Sigmoid colon (tissue), 7 donors: ENCODE results near the gene NDUFC1. TPM values are rescaled to one million over a fixed set of nuclear protein-coding genes. Genes with fewer than 3 reads are reported as not detected.
"Not testable (repeated sequence)": the region's sequence is repeated elsewhere in the genome, so short reads cannot be mapped to it uniquely, and the experiment has no call there.

Source experiments
- DNase-seq: peaks from one replicate; pipeline ENCODE4 v3.0.0-alpha.2; 2019
- H3K27ac ChIP-seq, 4 donors: fragments of 200-600 bp; sonication (generic); one replicate each; pipeline ENCODE4 v1.5.1; 2016 to 2019; ENCODE audit warnings: mild to moderate bottlenecking in 1 of 4
- H3K27me3 ChIP-seq, 3 donors: fragments of 200-600 bp; sonication (generic); one replicate each; pipeline ENCODE4 v1.5.1; 2019; ENCODE audit warnings: mild to moderate bottlenecking in 1 of 3
- H3K36me3 ChIP-seq, 4 donors: fragments of 200-600 bp; sonication (generic); one replicate each; pipeline ENCODE4 v1.5.1; 2016 to 2019
- H3K4me1 ChIP-seq, 4 donors: fragments of 200-600 bp; sonication (generic); one replicate each; pipeline ENCODE4 v1.5.1; 2017 to 2019
- H3K4me3 ChIP-seq, 4 donors: fragments of 200-600 bp; sonication (generic); one replicate each; pipeline ENCODE4 v1.5.1; 2017 to 2019; ENCODE audit warnings: mild to moderate bottlenecking in 2 of 4, moderate library complexity in 1 of 4
- H3K9me3 ChIP-seq, 4 donors: fragments of 200-600 bp in 3 of 4; sonication (generic) in 3 of 4; one replicate each; pipeline versions ENCODE4 v1.5.1 to v1.6.1; 2013 to 2019
- CTCF ChIP-seq, 4 experiments: fragments of 450-650 bp in 3 of 4; fragments of 200-600 bp in 1 of 4; IDR thresholded peaks; one replicate each; pipeline ENCODE4 v1.5.1; 2016 to 2019; ENCODE audit warnings: antibody characterized with exemption in 4 of 4, mild to moderate bottlenecking in 3 of 4, moderate library complexity in 2 of 4
- EP300 ChIP-seq, 4 donors: sonication (generic); formaldehyde crosslinking; IDR thresholded peaks; one replicate each; pipeline ENCODE4 v1.6.1; 2017; ENCODE audit warnings: antibody characterized with exemption in 4 of 4
- POLR2A ChIP-seq, 2 donors: fragments of 450-650 bp; IDR thresholded peaks; one replicate each; pipeline ENCODE4 v1.6.1; 2016; ENCODE audit warnings: antibody characterized with exemption in 2 of 2, mild to moderate bottlenecking in 2 of 2, moderate library complexity in 2 of 2
- POLR2AphosphoS5 ChIP-seq, 4 donors: sonication (generic); formaldehyde crosslinking; IDR thresholded peaks; one replicate each; pipeline ENCODE4 v1.6.1; 2017; ENCODE audit warnings: antibody characterized with exemption in 4 of 4
- WGBS, 2 donors: extraction: QIAGEN DNeasy Blood & Tissue Kit; methylation state at CpG; one replicate each; pipeline ENCODE4 v1.1.7; 2013; 5-methylcytosine and 5-hydroxymethylcytosine counted together
- intact Hi-C: fragments of 100-400 bp; cut with DNase I; formaldehyde crosslinking; loops from one replicate; pipeline ENCODE4 v1.15.1; 2023
- polyA plus RNA-seq, 3 donors: library from polyadenylated mRNA; stranded (reverse); fragments of 200-250 nt; gene quantifications; one replicate each; pipeline ENCODE4 v1.2.3, GENCODE V29; 2013
- total RNA-seq, 4 donors: library from RNA; depleted of rRNA; stranded (reverse); fragments of >200 nt; gene quantifications; one replicate each; pipeline ENCODE4 v1.1.0, GENCODE V29; 2016
- donor health status: healthy with polysubstance abuse.
- donor health status: Bipolar disorder and iron deficiency.
- donor health status: healthy.

Gene NDUFC1
- total and polyA plus RNA-seq, 7 donors: 17.4 to 216 (median 45.4) TPM

GRCh38 chr4:139266583-139267257 lies 35.6 kb downstream of the NDUFC1 start:
- 11 to 12% methylated on average over 14 of the region's 14 CpGs for WGBS, 2 donors
- TF ChIP-seq POLR2AphosphoS5 (IDR thresholded peaks at IDR 0.05) (peak in 2 of 4 donors; percentile 25 to 52), POLR2A (IDR thresholded peaks at IDR 0.05) (no peak)
- Histone ChIP-seq H3K27ac (peak overlapping the region; percentile 34 to 76 (median 65)), H3K36me3 (no peaks in the 10 kb centered on the region), H3K4me1 (peaks cover 0 to 15% (median 12%) of the 10 kb centered on the region in 4 donors), H3K4me3 (peak overlapping the region; percentile 21 to 52 (median 46)), H3K27me3 (no peaks in the 10 kb centered on the region), H3K9me3 (no peaks in the 10 kb centered on the region)
- intact Hi-C loops: loop anchor here (2.0 kb wide), 1 partner anchor 38 kb away; no protein-coding TSS in a partner anchor
- DNase-seq: peak; percentile 90

GRCh38 chr4:139266208-139266582 lies 36.1 kb downstream of the NDUFC1 start:
- peaks cover 0 to 15% (median 12%) of the 10 kb centered on the region in 4 donors for H3K4me1 ChIP-seq
- no peaks in the 10 kb centered on the region for H3K27me3 ChIP-seq
- TF ChIP-seq POLR2AphosphoS5 (IDR thresholded peaks at IDR 0.05) (no peak), POLR2A (IDR thresholded peaks at IDR 0.05) (no peak), EP300 (IDR thresholded peaks at IDR 0.05) (no peak), CTCF (IDR thresholded peaks at IDR 0.05) (no peak)
- intact Hi-C loops: loop anchor here (2.0 kb wide), 1 partner anchor 37 kb away; no protein-coding TSS in a partner anchor
- H3K36me3 ChIP-seq: no peaks in the 10 kb centered on the region
- peak overlapping the region; percentile 34 to 76 (median 65) for H3K27ac ChIP-seq
- WGBS, 2 donors: 4% methylated on average over 1 of the region's 1 CpG
- no peak for DNase-seq
- H3K9me3 ChIP-seq: no peaks in the 10 kb centered on the region
- peak overlapping the region; percentile 21 to 52 (median 46) for H3K4me3 ChIP-seq

- H3K9me3 ChIP-seq: no peaks in the 10 kb centered on the region
- 50 to 56% methylated on average over 3 of the region's 3 CpGs for WGBS, 2 donors
- intact Hi-C loops: loop anchor here (2.0 kb wide), 1 partner anchor 37 kb away; no protein-coding TSS in a partner anchor
- H3K27ac ChIP-seq: no peak overlapping the region
- H3K36me3 ChIP-seq: no peaks in the 10 kb centered on the region
- no peak for TF ChIP-seq CTCF (IDR thresholded peaks at IDR 0.05)
- no peak for TF ChIP-seq EP300 (IDR thresholded peaks at IDR 0.05)
- TF ChIP-seq POLR2AphosphoS5 (IDR thresholded peaks at IDR 0.05): no peak
- TF ChIP-seq POLR2A (IDR thresholded peaks at IDR 0.05): no peak
- H3K4me1 ChIP-seq: peaks cover 0 to 15% (median 12%) of the 10 kb centered on the region in 4 donors
- H3K27me3 ChIP-seq: no peaks in the 10 kb centered on the region
- no peak for DNase-seq
- H3K4me3 ChIP-seq: no peak overlapping the region
Observed at GRCh38 chr4:139265654-139266053, 36.6 kb downstream of the NDUFC1 start.

- Histone ChIP-seq H3K4me3 (no peak overlapping the region), H3K27me3 (no peaks in the 10 kb centered on the region), H3K9me3 (no peaks in the 10 kb centered on the region), H3K27ac (no peak overlapping the region), H3K4me1 (no peaks in the 10 kb centered on the region), H3K36me3 (no peaks in the 10 kb centered on the region)
- no peak for DNase-seq
- 71 to 78% methylated on average over 2 of the region's 2 CpGs for WGBS, 2 donors
- TF ChIP-seq POLR2A (IDR thresholded peaks at IDR 0.05) (no peak), POLR2AphosphoS5 (IDR thresholded peaks at IDR 0.05) (no peak), EP300 (IDR thresholded peaks at IDR 0.05) (no peak), CTCF (IDR thresholded peaks at IDR 0.05) (no peak)
- intact Hi-C loops: no loop called here
Observed at GRCh38 chr4:139256349-139256748, 45.9 kb downstream of the NDUFC1 start.

- H3K4me3 ChIP-seq, H3K4me1 ChIP-seq, H3K27ac ChIP-seq, DNase-seq, H3K36me3 ChIP-seq, intact Hi-C loops, H3K27me3 ChIP-seq, H3K9me3 ChIP-seq: not testable (repeated sequence)
- WGBS, 2 donors: 93 to 95% methylated on average over 6 of the region's 6 CpGs
Observed at GRCh38 chr4:139255581-139255980, 46.7 kb downstream of the NDUFC1 start.
